H9 (cell line): ENCODE data around the gene NRG2. TPM values are rescaled to one million over a fixed set of nuclear protein-coding genes. Genes with fewer than 3 reads are reported as not detected.

ENCODE experiments used
- DNase-seq: peaks from one replicate; pipeline ENCODE4 v3.0.0-alpha.2; 2017
- H2AFZ ChIP-seq: one replicate; pipeline ENCODE4 v1.6.1; 2013; ENCODE audit warnings: mild to moderate bottlenecking, low read length, control low read depth, moderate library complexity
- H2AK5ac ChIP-seq: 2 replicates; pipeline ENCODE4 v1.6.1; 2013; ENCODE audit warnings: low read length, control low read depth, mixed read lengths; ENCODE audit not compliant: insufficient read length
- H2BK120ac ChIP-seq: one replicate; pipeline ENCODE4 v1.6.1; 2013; ENCODE audit warnings: low read depth, mild to moderate bottlenecking, low read length, control low read depth, inconsistent platforms; ENCODE audit not compliant: poor library complexity, severe bottlenecking
- H2BK12ac ChIP-seq: 2 replicates; pipeline ENCODE4 v1.6.1; 2013; ENCODE audit warnings: low read length, control low read depth, mixed read lengths, low read depth; ENCODE audit not compliant: insufficient read length
- H2BK15ac ChIP-seq: 2 replicates; pipeline ENCODE4 v1.6.1; 2013; ENCODE audit warnings: low read depth, low read length, control low read depth
- H2BK20ac ChIP-seq: one replicate; pipeline ENCODE4 v1.6.1; 2013; ENCODE audit warnings: low read depth, mild to moderate bottlenecking, low read length, control low read depth, inconsistent platforms; ENCODE audit not compliant: poor library complexity, severe bottlenecking
- H2BK5ac ChIP-seq: 2 replicates; pipeline ENCODE4 v1.6.1; 2013; ENCODE audit warnings: low read length, control low read depth, mixed read lengths; ENCODE audit not compliant: insufficient read length
- H3K14ac ChIP-seq: 2 replicates; pipeline ENCODE4 v1.6.1; 2013; ENCODE audit warnings: low read length, control low read depth; ENCODE audit not compliant: insufficient read depth
- H3K18ac ChIP-seq: 2 replicates; pipeline ENCODE4 v1.6.1; 2013; ENCODE audit warnings: low read depth, mild to moderate bottlenecking, mixed read lengths, low read length, control low read depth; ENCODE audit not compliant: insufficient read length
- H3K23ac ChIP-seq: 2 replicates; pipeline ENCODE4 v1.6.1; 2013; ENCODE audit warnings: low read length, control low read depth, mixed read lengths, low read depth; ENCODE audit not compliant: insufficient read length
- H3K23me2 ChIP-seq: 2 replicates; pipeline ENCODE4 v1.6.1; 2013; ENCODE audit warnings: low read depth, mild to moderate bottlenecking, mixed read lengths, low read length, control low read depth; ENCODE audit not compliant: insufficient read length, poor library complexity, severe bottlenecking
- H3K27ac ChIP-seq: 2 replicates; pipeline ENCODE4 v1.5.1; 2013; ENCODE audit warnings: low read length, control low read depth, mixed read lengths, low read depth; ENCODE audit not compliant: insufficient read length
- H3K27me3 ChIP-seq: 2 replicates; pipeline ENCODE4 v1.6.1; 2013; ENCODE audit warnings: low read length, control low read depth, inconsistent platforms; ENCODE audit not compliant: insufficient read depth
- H3K4ac ChIP-seq: 2 replicates; pipeline ENCODE4 v1.6.1; 2013; ENCODE audit warnings: low read depth, mild to moderate bottlenecking, control low read depth, inconsistent platforms, low read length, moderate library complexity
- H3K4me1 ChIP-seq: 2 replicates; pipeline ENCODE4 v1.6.1; 2013; ENCODE audit warnings: low read length, control low read depth, inconsistent platforms; ENCODE audit not compliant: insufficient read depth
- H3K4me2 ChIP-seq: 2 replicates; pipeline ENCODE4 v1.6.1; 2013; ENCODE audit warnings: low read length, control low read depth, mixed read lengths; ENCODE audit not compliant: insufficient read length, insufficient read depth
- H3K56ac ChIP-seq: 2 replicates; pipeline ENCODE4 v1.6.1; 2013; ENCODE audit warnings: low read depth, mild to moderate bottlenecking, mixed read lengths, low read length, control low read depth; ENCODE audit not compliant: insufficient read length
- H3K79me1 ChIP-seq: 2 replicates; pipeline ENCODE4 v1.6.1; 2013; ENCODE audit warnings: low read depth, mild to moderate bottlenecking, moderate library complexity, low read length, control low read depth, inconsistent platforms; ENCODE audit not compliant: insufficient read depth, poor library complexity, severe bottlenecking
- H3K79me2 ChIP-seq: 2 replicates; pipeline ENCODE4 v1.6.1; 2013; ENCODE audit warnings: low read length, control low read depth, inconsistent platforms; ENCODE audit not compliant: insufficient read depth
- H3K9ac ChIP-seq: 2 replicates; pipeline ENCODE4 v1.6.1; 2013; ENCODE audit warnings: low read length, control low read depth, mixed read lengths; ENCODE audit not compliant: insufficient read length; ENCODE audit errors: extremely low read depth
- H3K9me3 ChIP-seq: one replicate; pipeline ENCODE4 v1.6.1; 2013; ENCODE audit warnings: low read depth, low read length, inconsistent platforms; ENCODE audit not compliant: control insufficient read depth
- H3T11ph ChIP-seq: one replicate; pipeline ENCODE4 v1.6.1; 2013; ENCODE audit warnings: mild to moderate bottlenecking, low read length, control low read depth, inconsistent platforms
- H4K20me1 ChIP-seq: one replicate; pipeline ENCODE4 v1.6.1; 2013; ENCODE audit not compliant: control insufficient read depth, insufficient read length, insufficient read depth
- H4K5ac ChIP-seq: 2 replicates; pipeline ENCODE4 v1.6.1; 2013; ENCODE audit warnings: low read depth, mild to moderate bottlenecking, mixed read lengths, low read length, control low read depth; ENCODE audit not compliant: insufficient read length
- H4K8ac ChIP-seq: replicated peaks from 2 replicates; pipeline ENCODE4 v1.6.1; 2013; ENCODE audit warnings: low read length, control low read depth, mixed read lengths, low read depth; ENCODE audit not compliant: insufficient read length
- H4K91ac ChIP-seq: 2 replicates; pipeline ENCODE4 v1.6.1; 2013; ENCODE audit warnings: low read depth, mild to moderate bottlenecking, moderate library complexity, mixed read lengths, low read length, control low read depth; ENCODE audit not compliant: insufficient read length
- H3K27ac Mint-ChIP-seq, 3 experiments: 2 replicates in 2 of 3; 3 replicates in 1 of 3; pipeline ENCODE4 v1.8.0; 2020 to 2021; ENCODE audit warnings: mixed read lengths in 3 of 3, mild to moderate bottlenecking in 1 of 3, moderate library complexity in 1 of 3
- H3K27me3 Mint-ChIP-seq: 2 replicates; pipeline ENCODE4 v1.8.0; 2021; ENCODE audit warnings: low read depth, mild to moderate bottlenecking, moderate library complexity, mixed read lengths
- H3K36me3 Mint-ChIP-seq, 3 experiments: 2 replicates in 2 of 3; 3 replicates in 1 of 3; pipeline ENCODE4 v1.8.0; 2020 to 2021; ENCODE audit warnings: low read depth in 3 of 3, mixed read lengths in 3 of 3; ENCODE audit not compliant: insufficient read depth in 1 of 3
- H3K4me1 Mint-ChIP-seq, 2 experiments: 2 replicates each; pipeline ENCODE4 v1.8.0; 2020; ENCODE audit warnings: mixed read lengths in 2 of 2
- H3K4me3 Mint-ChIP-seq, 2 experiments: 2 replicates in 1 of 2; 3 replicates in 1 of 2; pipeline ENCODE4 v1.8.0; 2020 to 2021; ENCODE audit warnings: mild to moderate bottlenecking in 2 of 2, mixed read lengths in 2 of 2, moderate library complexity in 1 of 2
- H3K9me3 Mint-ChIP-seq, 2 experiments: 2 replicates in 1 of 2; 3 replicates in 1 of 2; pipeline ENCODE4 v1.8.0; 2020; ENCODE audit warnings: mild to moderate bottlenecking in 2 of 2, mixed read lengths in 2 of 2, moderate library complexity in 1 of 2
- WGBS: extraction: QIAGEN DNeasy Blood & Tissue Kit; methylation state at CpG from one replicate; pipeline ENCODE4 v1.1.7; 2013; ENCODE audit warnings: missing lambda C conversion rate, low lambda C conversion rate, mixed read lengths; ENCODE audit not compliant: insufficient read length; ENCODE audit errors: extremely low coverage; 5-methylcytosine and 5-hydroxymethylcytosine counted together
- total RNA-seq: library from RNA; stranded (reverse); gene quantifications from 2 replicates; pipeline ENCODE4 v1.2.1, GENCODE V29; 2021
- TF ChIP-seq, protein P1 (sequence below): fragments of 200-600 bp; sonication (generic); conservative IDR thresholded peaks from 3 replicates; pipeline ENCODE4 v1.8.0; 2021; ENCODE audit warnings: antibody characterized with exemption, mild to moderate bottlenecking

The NRG2 gene
- total RNA-seq, 1 experiment from 2014 or later, result not detected

DNA sequence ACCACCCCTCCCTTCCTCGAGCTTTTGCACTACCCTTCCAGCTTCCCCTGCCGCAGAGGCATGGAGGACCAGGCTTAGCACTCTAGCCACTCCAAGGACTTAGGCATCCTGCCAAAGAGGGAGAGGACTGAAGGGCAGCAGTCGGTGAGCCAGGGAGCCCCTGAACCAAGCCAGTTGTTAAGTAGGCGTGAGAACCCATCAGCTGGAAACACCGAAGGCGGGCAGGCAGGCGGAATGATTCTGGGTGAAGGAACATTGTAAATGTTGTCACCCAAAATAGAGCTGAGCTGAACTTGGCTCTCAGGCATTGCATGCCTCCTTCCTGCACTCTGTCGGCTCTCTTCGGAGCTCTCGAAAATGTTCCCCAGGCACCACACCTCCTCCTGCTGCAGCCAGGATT lies 42.8 kb downstream of the NRG2 start:
- H3K27ac Mint-ChIP-seq, result no peak overlapping the region
- no peaks in the 10 kb centered on the region for H4K20me1 ChIP-seq
- H3K27ac ChIP-seq, result no peak overlapping the region
- no peak overlapping the region for H2BK12ac ChIP-seq
- H3K56ac ChIP-seq, result no peak overlapping the region
- DNase-seq, result no peak
- H3K4me1 Mint-ChIP-seq, result peaks cover 3 to 7% of the 10 kb centered on the region in 2 experiments; a peak in 3 of 4 replicates
- no peak overlapping the region for H2BK120ac ChIP-seq
- no peak overlapping the region for H2BK5ac ChIP-seq
- no peak overlapping the region for H4K91ac ChIP-seq
- H2BK15ac ChIP-seq, result no peak overlapping the region
- no peak overlapping the region for H4K8ac ChIP-seq
- H3K27me3 Mint-ChIP-seq, result peaks cover 68% of the 10 kb centered on the region
- H2BK20ac ChIP-seq, result no peak overlapping the region
- H3K79me2 ChIP-seq, result no peaks in the 10 kb centered on the region
- no CpG with 5 or more reads among the region's 10 CpGs for WGBS
- H3K4ac ChIP-seq, result no peak overlapping the region
- no peak overlapping the region for H4K5ac ChIP-seq
- no peak overlapping the region for H2AK5ac ChIP-seq
- TF ChIP-seq, protein P1, sequence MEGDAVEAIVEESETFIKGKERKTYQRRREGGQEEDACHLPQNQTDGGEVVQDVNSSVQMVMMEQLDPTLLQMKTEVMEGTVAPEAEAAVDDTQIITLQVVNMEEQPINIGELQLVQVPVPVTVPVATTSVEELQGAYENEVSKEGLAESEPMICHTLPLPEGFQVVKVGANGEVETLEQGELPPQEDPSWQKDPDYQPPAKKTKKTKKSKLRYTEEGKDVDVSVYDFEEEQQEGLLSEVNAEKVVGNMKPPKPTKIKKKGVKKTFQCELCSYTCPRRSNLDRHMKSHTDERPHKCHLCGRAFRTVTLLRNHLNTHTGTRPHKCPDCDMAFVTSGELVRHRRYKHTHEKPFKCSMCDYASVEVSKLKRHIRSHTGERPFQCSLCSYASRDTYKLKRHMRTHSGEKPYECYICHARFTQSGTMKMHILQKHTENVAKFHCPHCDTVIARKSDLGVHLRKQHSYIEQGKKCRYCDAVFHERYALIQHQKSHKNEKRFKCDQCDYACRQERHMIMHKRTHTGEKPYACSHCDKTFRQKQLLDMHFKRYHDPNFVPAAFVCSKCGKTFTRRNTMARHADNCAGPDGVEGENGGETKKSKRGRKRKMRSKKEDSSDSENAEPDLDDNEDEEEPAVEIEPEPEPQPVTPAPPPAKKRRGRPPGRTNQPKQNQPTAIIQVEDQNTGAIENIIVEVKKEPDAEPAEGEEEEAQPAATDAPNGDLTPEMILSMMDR, result no peak
- H3K4me3 Mint-ChIP-seq, result no peak overlapping the region
- no peak overlapping the region for H2AFZ ChIP-seq
- no peak overlapping the region for H3K4me2 ChIP-seq
- H3K9me3 Mint-ChIP-seq, result no peaks in the 10 kb centered on the region
- H3K9ac ChIP-seq, result no peak overlapping the region
- H3K36me3 Mint-ChIP-seq, result no peaks in the 10 kb centered on the region
- no peaks in the 10 kb centered on the region for H3K4me1 ChIP-seq
- H3K18ac ChIP-seq, result no peak overlapping the region
- no peak overlapping the region for H3T11ph ChIP-seq
- H3K23ac ChIP-seq, result no peak overlapping the region
- no peaks in the 10 kb centered on the region for H3K23me2 ChIP-seq
- H3K27me3 ChIP-seq, result no peaks in the 10 kb centered on the region; the same call in 1 of the 2 replicates
- H3K79me1 ChIP-seq, result no peaks in the 10 kb centered on the region
- no peaks in the 10 kb centered on the region for H3K9me3 ChIP-seq
- no peak overlapping the region for H3K14ac ChIP-seq
